Trophoblast cell (in vitro differentiated cells and primary cell): ENCODE measurements around the gene HPSE2.

Experiments
- DNase-seq, 2 donors: peaks; one replicate each; pipeline ENCODE4 v3.0.0-alpha.2; 2016
- H2AFZ ChIP-seq: 2 replicates; pipeline ENCODE4 v1.6.1; 2013; ENCODE audit warnings: low read length, moderate library complexity, mild to moderate bottlenecking; ENCODE audit not compliant: insufficient read depth, poor library complexity
- H2AK5ac ChIP-seq: 2 replicates; pipeline ENCODE4 v1.6.1; 2013; ENCODE audit warnings: mild to moderate bottlenecking, low read length
- H2BK120ac ChIP-seq: 2 replicates; pipeline ENCODE4 v1.6.1; 2013; ENCODE audit warnings: low read length, mild to moderate bottlenecking, moderate library complexity; ENCODE audit not compliant: insufficient read depth, poor library complexity
- H2BK12ac ChIP-seq: 2 replicates; pipeline ENCODE4 v1.6.1; 2013; ENCODE audit warnings: mild to moderate bottlenecking, low read length, moderate library complexity
- H2BK5ac ChIP-seq: 2 replicates; pipeline ENCODE4 v1.6.1; 2013; ENCODE audit warnings: low read length, low read depth, moderate library complexity, mild to moderate bottlenecking; ENCODE audit not compliant: poor library complexity
- H3K14ac ChIP-seq: 2 replicates; pipeline ENCODE4 v1.6.1; 2013; ENCODE audit warnings: mild to moderate bottlenecking, low read length
- H3K18ac ChIP-seq: 2 replicates; pipeline ENCODE4 v1.6.1; 2013; ENCODE audit warnings: mild to moderate bottlenecking, low read length
- H3K23ac ChIP-seq: 2 replicates; pipeline ENCODE4 v1.6.1; 2013; ENCODE audit warnings: low read length
- H3K27ac ChIP-seq: 2 replicates; pipeline ENCODE4 v1.5.1; 2013; ENCODE audit warnings: low read depth, mild to moderate bottlenecking, inconsistent platforms, low read length, moderate library complexity
- H3K27me3 ChIP-seq: 2 replicates; pipeline ENCODE4 v1.6.1; 2013; ENCODE audit warnings: inconsistent platforms, mild to moderate bottlenecking, low read length, moderate library complexity; ENCODE audit not compliant: insufficient read depth
- H3K36me3 ChIP-seq, 2 experiments: 1 replicate in 1 of 2; 2 replicates in 1 of 2; pipeline ENCODE4 v1.6.1; 2013; ENCODE audit warnings: low read length in 2 of 2, mild to moderate bottlenecking in 2 of 2, moderate library complexity in 1 of 2; ENCODE audit not compliant: insufficient read depth in 2 of 2, control insufficient read depth in 1 of 2
- H3K4ac ChIP-seq: 2 replicates; pipeline ENCODE4 v1.6.1; 2013; ENCODE audit warnings: low read depth, mild to moderate bottlenecking, low read length, moderate library complexity
- H3K4me1 ChIP-seq, 2 experiments: 1 replicate in 1 of 2; 2 replicates in 1 of 2; pipeline ENCODE4 v1.6.1; 2013; ENCODE audit warnings: low read length in 2 of 2, mild to moderate bottlenecking in 2 of 2, moderate library complexity in 1 of 2; ENCODE audit not compliant: insufficient read depth in 2 of 2, control insufficient read depth in 1 of 2
- H3K4me2 ChIP-seq: 2 replicates; pipeline ENCODE4 v1.6.1; 2013; ENCODE audit warnings: inconsistent platforms, mild to moderate bottlenecking, low read length, moderate library complexity
- H3K4me3 ChIP-seq: 2 replicates; pipeline ENCODE4 v1.5.1; 2013; ENCODE audit warnings: mild to moderate bottlenecking, low read depth, low read length, inconsistent platforms
- H3K79me1 ChIP-seq: one replicate; pipeline ENCODE4 v1.6.1; 2013; ENCODE audit warnings: low read length
- H3K79me2 ChIP-seq: 2 replicates; pipeline ENCODE4 v1.6.1; 2013; ENCODE audit warnings: low read length, mild to moderate bottlenecking; ENCODE audit not compliant: control insufficient read depth, insufficient read depth, poor library complexity
- H3K9ac ChIP-seq: 2 replicates; pipeline ENCODE4 v1.6.1; 2013; ENCODE audit warnings: mild to moderate bottlenecking, low read length
- H3K9me3 ChIP-seq: 2 replicates; pipeline ENCODE4 v1.6.1; 2013; ENCODE audit warnings: low read depth, mild to moderate bottlenecking, control low read depth, inconsistent platforms, low read length; ENCODE audit not compliant: insufficient read depth
- H4K12ac ChIP-seq: 2 replicates; pipeline ENCODE4 v1.6.1; 2013; ENCODE audit warnings: low read depth, mild to moderate bottlenecking, low read length, moderate library complexity
- H4K8ac ChIP-seq: 2 replicates; pipeline ENCODE4 v1.6.1; 2013; ENCODE audit warnings: low read depth, mild to moderate bottlenecking, low read length, moderate library complexity
- H4K91ac ChIP-seq: one replicate; pipeline ENCODE4 v1.6.1; 2013; ENCODE audit warnings: low read depth, mild to moderate bottlenecking, low read length, moderate library complexity
- WGBS: extraction: QIAGEN DNeasy Blood & Tissue Kit; methylation state at CpG from one replicate; pipeline ENCODE4 v1.1.7; 2013; ENCODE audit warnings: missing lambda C conversion rate; ENCODE audit not compliant: insufficient read length, insufficient coverage; ENCODE audit errors: extremely low coverage; 5-methylcytosine and 5-hydroxymethylcytosine counted together

Gene HPSE2

DNA sequence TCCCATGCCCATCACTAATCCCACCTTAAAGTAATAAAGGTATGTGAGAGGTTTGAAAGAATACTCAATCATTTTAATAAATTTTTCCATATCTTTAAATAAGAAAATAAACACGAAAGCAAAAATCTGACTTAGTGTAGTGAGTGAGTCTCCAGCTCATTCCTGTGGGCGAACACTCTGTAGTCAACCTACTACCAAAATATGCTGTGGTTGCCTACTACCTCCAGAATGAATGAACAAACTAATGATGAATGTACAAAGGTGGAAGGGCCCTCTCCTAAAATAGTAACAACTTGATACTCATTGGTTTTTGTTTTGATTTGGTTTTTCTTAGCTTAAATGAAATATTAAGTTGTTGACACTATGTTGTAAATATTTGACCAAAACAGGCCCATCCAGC, 593.4 kb downstream of the HPSE2 start:
- H3K4me3 ChIP-seq = no peak overlapping the region
- no CpG with 5 or more reads among the region's 2 CpGs for whole genome bisulfite sequencing
- no peak overlapping the region for H4K8ac ChIP-seq
- H3K9me3 ChIP-seq = no peaks in the 10 kb centered on the region
- no peak overlapping the region for H4K91ac ChIP-seq
- H2BK5ac ChIP-seq = no peak overlapping the region
- H2BK12ac ChIP-seq = no peak overlapping the region
- no peak overlapping the region for H3K18ac ChIP-seq
- H3K14ac ChIP-seq = no peak overlapping the region
- no peak overlapping the region for H3K4me2 ChIP-seq
- DNase-seq = no peak
- H2AK5ac ChIP-seq = no peak overlapping the region
- H3K23ac ChIP-seq = no peak overlapping the region
- H3K79me1 ChIP-seq = no peaks in the 10 kb centered on the region
- H2AFZ ChIP-seq = no peak overlapping the region
- H3K79me2 ChIP-seq = no peaks in the 10 kb centered on the region
- H3K9ac ChIP-seq = no peak overlapping the region
- no peaks in the 10 kb centered on the region for H3K36me3 ChIP-seq
- no peak overlapping the region for H3K4ac ChIP-seq
- no peak overlapping the region for H2BK120ac ChIP-seq
- no peak overlapping the region for H3K27ac ChIP-seq
- H4K12ac ChIP-seq = no peak overlapping the region
- H3K4me1 ChIP-seq = peaks cover 0 to 2% of the 10 kb centered on the region in 2 experiments
- H3K27me3 ChIP-seq = no peaks in the 10 kb centered on the region

DNA sequence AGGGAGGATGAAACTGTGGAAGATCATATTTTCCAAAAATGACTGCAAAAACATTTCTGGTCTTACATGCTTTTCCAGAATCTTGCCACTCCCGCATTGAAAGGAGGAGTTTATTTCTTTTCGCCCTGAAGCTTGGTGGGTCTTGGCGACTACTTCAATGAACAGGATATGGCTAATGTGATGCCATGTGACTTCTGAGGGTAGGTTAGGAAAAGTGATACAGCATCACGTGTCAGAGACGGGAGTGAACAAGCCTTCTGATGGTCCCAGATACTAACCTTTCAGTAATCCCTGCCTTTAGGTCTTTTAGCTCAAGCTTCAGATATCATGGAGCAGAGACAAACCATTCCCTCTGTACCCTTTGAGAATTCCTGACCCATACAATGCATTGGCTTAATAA, 596.7 kb downstream of the HPSE2 start:
- Histone ChIP-seq H2BK12ac (no peak overlapping the region), H4K12ac (no peak overlapping the region), H3K36me3 (no peaks in the 10 kb centered on the region), H3K4me1 (no peaks in the 10 kb centered on the region), H2AFZ (no peak overlapping the region), H2BK5ac (no peak overlapping the region), H3K4ac (no peak overlapping the region), H3K4me2 (no peak overlapping the region), H3K9me3 (no peaks in the 10 kb centered on the region), H3K4me3 (no peak overlapping the region), H3K27ac (no peak overlapping the region), H3K9ac (no peak overlapping the region), H3K27me3 (no peaks in the 10 kb centered on the region), H3K18ac (no peak overlapping the region), H2AK5ac (no peak overlapping the region), H3K79me1 (no peaks in the 10 kb centered on the region), H3K23ac (no peak overlapping the region), H3K79me2 (no peaks in the 10 kb centered on the region), H4K8ac (no peak overlapping the region), H2BK120ac (no peak overlapping the region), H3K14ac (no peak overlapping the region), H4K91ac (no peak overlapping the region)
- no peak for DNase-seq
- WGBS = no CpG with 5 or more reads among the region's 5 CpGs

DNA sequence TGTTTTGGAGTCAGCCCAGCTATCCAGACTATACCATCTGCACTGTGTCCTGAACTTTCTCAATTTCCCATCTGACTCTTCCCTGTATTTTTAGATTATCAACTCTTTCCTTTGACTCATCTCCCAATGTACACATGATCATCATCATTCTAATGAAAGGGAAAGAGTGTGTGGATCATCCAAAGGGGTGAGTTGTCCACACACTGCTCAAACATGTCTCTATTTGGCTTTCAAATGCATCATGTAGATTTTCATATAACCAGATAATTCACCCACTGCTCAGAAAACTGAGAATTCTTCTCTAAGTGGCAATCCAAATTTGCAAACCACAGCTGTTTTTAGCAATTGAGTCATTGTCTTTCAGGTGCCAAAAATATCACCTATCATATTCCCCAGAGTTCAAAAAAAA, 598.7 kb downstream of the HPSE2 start:
- no peak overlapping the region for H3K4me3 ChIP-seq
- no peak overlapping the region for H2BK12ac ChIP-seq
- no peaks in the 10 kb centered on the region for H3K27me3 ChIP-seq
- no peaks in the 10 kb centered on the region for H3K4me1 ChIP-seq
- no peak overlapping the region for H2AFZ ChIP-seq
- H3K18ac ChIP-seq = no peak overlapping the region
- no peaks in the 10 kb centered on the region for H3K79me1 ChIP-seq
- H3K27ac ChIP-seq = no peak overlapping the region
- H3K36me3 ChIP-seq = no peaks in the 10 kb centered on the region
- DNase-seq = no peak
- H3K4me2 ChIP-seq = no peak overlapping the region
- H3K14ac ChIP-seq = no peak overlapping the region
- no peak overlapping the region for H3K23ac ChIP-seq
- no peak overlapping the region for H3K9ac ChIP-seq
- no peak overlapping the region for H2AK5ac ChIP-seq
- no peaks in the 10 kb centered on the region for H3K9me3 ChIP-seq
- H3K4ac ChIP-seq = no peak overlapping the region
- H4K12ac ChIP-seq = no peak overlapping the region
- no peak overlapping the region for H2BK120ac ChIP-seq
- no peaks in the 10 kb centered on the region for H3K79me2 ChIP-seq
- no peak overlapping the region for H2BK5ac ChIP-seq
- no peak overlapping the region for H4K91ac ChIP-seq
- no peak overlapping the region for H4K8ac ChIP-seq

DNA sequence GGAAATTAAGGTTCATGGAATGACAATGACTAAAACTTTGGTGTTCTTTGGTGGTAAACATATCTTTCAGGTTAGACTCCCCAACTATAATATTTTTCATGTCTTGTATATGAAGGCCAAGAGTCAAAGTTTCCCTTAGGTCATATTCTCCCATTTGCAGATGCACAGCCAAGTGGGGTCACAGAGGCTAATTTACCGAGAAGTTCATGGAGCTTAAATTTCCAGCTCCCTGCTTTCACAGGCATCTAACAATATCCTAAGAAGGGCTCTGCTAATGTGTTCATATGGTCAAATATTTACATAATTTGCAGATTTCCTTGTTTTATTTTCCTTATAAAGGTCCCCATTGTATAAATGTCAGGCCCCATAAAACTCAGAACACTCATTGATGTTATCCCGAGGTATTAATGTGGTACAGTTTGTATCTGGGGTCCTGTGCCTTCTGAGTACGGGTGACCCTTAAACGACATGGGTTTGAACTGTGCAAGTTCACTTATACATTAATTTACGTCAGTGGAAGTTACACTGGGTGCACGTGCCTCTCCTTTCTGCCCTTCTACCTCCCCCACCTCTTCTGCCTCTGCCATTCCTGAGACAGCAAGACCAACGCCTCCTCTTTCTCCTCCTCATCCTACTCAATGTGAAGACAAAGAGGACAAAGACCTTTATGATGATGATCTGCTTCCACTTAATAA, 603.0 kb downstream of the HPSE2 start:
- Histone ChIP-seq H3K79me2 (no peaks in the 10 kb centered on the region), H4K12ac (no peak overlapping the region), H2BK120ac (no peak overlapping the region), H3K4ac (no peak overlapping the region), H3K14ac (no peak overlapping the region), H3K27ac (no peak overlapping the region), H3K4me2 (no peak overlapping the region), H3K18ac (no peak overlapping the region), H3K4me1 (no peaks in the 10 kb centered on the region), H4K8ac (no peak overlapping the region), H2BK12ac (no peak overlapping the region), H3K23ac (no peak overlapping the region), H3K79me1 (no peaks in the 10 kb centered on the region), H2AK5ac (no peak overlapping the region), H3K9me3 (no peaks in the 10 kb centered on the region), H4K91ac (no peak overlapping the region), H2AFZ (no peak overlapping the region), H2BK5ac (no peak overlapping the region), H3K36me3 (no peaks in the 10 kb centered on the region), H3K9ac (no peak overlapping the region), H3K27me3 (no peaks in the 10 kb centered on the region), H3K4me3 (no peak overlapping the region)
- WGBS = no CpG with 5 or more reads among the region's 7 CpGs
- no peak for DNase-seq
